HPDE6-E6E7 (cell line): Measurements from ENCODE around the gene ITIH3.

ENCODE experiments used
- DNase-seq: peaks from one replicate; pipeline ENCODE4 v3.0.0; 2011; ENCODE audit warnings: missing footprints; ENCODE audit errors: extremely low spot score

The ITIH3 gene

DNA sequence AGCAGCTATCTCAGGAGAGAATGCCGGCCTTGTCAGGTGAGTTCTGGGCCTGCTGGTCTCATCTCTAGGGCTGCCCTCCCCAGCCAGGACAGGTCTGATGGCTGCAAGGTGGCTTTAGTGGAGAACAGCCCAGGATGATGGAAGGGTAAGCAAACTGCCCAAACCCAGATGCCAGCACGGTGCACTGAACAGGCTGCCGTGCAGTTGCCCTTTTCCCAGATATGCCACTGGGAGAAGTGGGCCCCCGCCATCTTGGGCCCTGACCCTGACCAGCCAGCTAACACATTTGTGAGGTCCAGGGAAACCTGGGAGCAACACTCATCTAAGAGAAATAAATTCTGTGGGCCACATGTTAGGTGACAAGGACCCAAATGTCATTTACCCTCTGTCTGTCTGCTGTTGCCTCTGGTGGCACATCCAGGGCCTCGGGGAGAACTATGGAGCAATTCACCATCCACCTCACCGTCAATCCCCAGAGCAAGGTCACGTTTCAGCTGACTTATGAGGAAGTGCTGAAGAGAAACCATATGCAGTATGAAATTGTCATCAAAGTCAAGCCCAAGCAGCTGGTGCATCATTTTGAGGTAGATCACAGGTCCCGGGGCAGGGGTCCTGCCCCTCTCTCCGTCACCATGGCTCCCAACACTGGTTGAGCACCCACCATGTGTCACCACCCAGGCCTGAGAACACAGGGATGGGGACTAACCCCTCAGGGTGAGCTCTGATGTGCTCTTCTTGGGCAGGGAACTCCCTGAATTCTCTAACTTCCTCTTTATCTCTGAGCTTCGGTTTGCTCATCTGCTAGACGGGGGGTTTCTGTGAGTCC lies 15.4 kb upstream of the ITIH3 start:
- DNase-seq = no peak

DNA sequence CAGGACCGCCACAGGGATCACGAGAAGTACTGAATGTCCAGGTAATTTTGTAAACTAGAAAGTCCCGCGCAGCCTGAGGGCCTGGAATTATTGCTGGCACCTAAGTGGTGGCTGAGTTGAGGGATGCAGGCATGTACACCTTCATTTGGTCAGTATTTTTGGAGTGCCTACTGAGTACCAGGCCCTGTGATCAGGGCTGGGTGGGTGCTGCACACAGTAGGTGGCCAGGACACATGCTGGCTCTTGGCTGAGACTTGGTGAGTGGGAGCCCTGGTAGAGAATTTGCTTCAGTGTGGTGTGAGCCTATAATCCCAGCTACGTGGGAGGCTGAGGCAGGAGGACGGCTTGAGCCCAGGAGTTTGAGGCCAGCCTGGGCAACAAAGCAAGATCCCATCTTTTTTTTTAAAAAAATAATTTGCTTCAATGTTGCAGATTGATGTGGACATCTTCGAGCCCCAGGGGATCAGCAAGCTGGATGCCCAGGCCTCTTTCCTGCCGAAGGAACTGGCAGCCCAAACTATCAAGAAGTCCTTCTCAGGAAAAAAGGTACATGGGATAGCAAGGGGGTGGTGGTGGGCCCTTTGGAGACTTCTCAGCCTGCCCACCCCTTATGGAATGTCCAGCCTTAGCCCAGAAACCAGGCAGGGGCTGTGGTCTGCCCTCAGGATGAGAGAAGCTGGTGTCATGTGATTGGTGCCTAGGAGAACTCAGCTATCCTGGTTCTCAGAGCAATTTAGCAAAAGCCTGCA lies 14.6 kb upstream of the ITIH3 start:
- no peak for DNase-seq

DNA sequence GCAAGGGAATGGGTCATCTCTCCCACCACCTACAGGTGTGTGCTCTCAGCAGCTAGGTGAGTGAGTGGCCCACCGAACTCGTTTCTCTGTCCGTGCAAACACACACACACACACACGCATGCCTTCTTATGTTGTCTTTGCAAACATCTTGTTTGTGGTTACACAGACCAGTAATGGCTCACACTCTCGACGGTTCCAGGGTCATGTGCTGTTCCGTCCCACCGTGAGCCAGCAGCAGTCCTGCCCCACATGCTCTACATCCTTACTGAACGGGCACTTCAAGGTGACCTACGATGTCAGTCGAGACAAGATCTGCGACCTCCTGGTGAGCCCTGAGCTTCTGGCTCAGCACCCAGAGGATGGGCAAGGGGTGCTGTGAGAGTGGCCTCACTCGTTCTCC lies 12.9 kb upstream of the ITIH3 start:
- no peak for DNase-seq

DNA sequence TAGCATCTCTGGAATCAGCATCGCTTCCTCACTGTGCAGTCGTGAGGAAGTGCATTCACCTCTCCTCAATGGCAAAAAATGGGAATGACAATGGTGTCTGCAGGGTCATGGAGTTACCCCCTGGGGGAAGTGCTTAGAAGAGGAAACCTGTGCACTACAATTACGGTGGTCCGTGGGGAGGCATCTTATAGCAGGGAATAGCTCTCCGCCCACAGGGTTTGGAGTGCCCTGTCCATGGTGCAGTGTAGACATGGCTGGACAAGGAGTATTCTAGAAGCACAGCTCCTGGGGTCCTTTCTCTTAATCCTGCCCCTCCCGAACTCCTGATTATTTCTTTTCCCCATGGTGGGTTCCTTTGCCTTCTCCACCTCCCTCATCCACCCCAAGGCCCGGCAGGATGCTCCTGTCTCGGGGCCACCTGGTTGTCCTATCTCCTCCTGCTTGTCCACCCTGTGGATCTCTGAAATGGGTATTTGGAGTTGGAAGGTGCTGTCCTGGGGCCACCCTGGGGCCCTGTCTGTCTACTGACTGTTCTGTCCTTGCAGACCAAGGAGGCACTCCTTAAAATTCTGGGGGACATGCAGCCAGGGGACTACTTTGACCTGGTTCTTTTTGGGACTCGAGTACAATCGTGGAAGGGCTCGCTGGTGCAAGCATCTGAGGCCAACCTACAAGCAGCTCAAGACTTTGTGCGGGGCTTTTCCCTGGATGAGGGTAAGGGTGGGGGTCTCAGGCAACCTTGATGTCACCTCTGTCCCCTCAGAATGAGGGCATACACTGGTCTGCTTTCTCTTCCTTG lies 12.0 kb upstream of the ITIH3 start:
- no peak for DNase-seq

DNA sequence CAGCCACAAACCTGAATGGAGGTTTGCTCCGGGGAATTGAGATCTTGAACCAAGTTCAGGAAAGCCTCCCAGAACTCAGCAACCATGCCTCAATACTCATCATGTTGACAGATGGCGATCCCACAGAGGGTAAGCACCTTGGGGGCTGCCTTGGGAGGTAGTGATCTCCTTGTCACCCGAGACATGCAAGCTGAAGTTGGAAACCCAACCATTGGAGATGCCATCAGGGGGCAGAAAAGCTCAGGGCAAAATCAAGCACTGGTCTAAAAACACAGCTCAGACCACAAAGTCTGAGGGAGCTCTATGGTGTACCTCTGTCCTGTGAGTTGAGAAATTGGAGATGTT lies 11.4 kb upstream of the ITIH3 start:
- no peak for DNase-seq

DNA sequence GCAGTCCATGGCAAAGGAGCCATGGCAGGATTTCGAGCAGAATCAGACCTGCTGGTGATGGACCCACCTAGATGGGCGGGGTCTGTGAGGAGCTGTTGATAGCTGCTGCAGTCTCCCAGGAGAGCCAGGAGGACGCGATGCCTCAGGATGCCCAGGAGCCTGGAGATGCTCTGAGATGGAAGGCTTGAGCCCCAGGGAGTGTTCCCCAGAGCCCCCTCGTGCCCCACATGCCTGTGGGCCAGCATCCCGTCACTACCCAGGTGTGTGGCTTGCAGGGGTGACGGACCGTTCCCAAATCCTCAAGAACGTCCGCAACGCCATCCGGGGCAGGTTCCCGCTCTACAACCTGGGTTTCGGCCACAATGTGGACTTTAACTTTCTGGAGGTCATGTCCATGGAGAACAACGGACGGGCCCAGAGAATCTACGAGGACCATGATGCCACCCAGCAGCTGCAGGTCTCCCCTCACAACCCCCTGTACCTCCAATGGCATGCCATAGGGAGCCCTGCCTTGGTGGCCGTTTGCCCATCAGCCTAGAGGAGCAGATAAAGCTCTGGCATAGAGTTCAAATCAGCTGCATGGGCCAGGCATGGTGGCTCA lies 10.5 kb upstream of the ITIH3 start:
- DNase-seq = no peak

DNA sequence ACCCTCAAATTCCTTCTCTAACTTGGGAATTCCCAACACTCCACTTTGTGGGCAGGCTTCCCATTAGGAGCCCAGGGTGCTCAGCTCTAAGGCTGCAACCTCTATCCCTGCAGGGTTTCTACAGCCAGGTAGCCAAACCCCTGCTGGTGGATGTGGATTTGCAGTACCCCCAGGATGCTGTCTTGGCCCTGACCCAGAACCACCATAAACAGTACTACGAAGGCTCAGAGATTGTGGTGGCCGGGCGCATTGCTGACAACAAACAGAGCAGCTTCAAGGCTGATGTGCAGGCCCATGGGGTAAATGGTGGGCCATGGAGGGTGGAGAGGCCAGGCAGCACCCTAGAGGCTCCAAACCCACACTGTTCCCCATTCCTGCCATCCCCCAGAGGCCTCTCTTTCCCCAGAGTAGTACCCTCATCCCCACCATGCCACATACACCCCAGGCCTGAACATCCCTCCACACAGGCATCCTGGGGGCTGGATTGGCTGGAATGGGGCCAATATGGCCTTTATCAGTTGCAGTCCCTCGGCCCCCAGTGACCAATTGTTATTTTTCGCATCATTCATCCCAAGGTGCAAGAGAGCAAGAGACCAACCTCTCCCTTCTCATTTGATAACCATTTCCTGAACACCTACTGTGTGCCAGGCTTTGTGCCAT lies 9.5 kb upstream of the ITIH3 start:
- DNase-seq = no peak

DNA sequence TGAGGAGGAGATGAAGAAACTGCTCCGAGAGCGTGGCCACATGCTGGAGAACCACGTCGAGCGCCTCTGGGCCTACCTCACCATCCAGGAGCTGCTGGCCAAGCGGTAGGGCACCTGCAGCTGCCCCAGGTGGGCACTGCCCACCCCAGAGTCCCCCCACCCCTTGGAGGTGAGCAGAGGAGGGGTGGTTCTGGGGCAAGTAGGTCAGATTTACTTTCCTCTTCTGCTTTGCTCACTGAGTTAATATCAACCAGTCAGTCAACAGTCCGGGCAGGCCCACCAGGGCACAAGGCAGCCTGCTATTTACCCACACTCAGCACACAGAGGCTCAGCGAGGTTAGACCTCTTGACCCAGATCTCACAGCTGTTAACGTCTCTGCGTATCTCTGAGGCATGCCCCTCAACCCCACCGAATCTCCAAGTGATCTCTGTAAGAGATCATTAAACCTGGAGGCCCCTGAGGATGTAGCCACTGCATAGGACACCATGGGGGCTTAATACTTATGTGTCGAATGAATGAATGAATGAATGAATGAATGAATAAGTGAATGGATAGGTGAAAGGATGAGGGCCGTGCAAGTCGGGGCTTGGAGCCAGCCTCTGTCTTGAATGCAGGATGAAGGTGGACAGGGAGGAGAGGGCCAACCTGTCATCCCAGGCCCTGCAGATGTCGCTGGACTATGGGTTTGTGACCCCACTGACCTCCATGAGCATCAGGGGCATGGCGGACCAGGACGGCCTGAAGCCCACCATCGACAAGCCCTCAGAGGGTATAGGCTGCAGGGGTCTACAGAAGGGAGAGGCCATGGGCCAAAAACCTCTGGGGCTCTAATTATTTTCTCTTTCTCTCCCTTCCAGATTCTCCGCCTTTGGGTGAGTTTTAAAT lies 8.0 kb upstream of the ITIH3 start:
- DNase-seq = no peak

DNA sequence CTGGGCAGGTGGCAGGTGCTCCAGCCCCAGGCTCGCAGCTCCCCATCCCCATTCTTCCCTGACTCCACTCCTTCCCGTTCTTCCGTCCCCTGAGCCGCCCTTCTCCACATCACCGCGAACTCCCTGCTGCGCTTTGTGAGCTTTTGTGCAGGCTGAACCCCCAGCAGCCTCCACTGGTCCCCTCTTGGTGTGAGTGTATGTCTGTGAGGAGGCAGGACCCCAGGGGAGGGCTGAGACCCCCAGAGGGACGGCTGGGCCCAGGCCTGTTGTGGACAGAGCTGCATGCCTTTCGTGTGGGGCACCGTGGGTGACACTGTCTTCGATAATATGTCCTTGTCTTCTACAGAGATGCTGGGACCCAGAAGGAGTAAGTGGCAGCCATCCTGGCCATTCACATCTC lies 7.3 kb upstream of the ITIH3 start:
- DNase-seq = no peak

DNA sequence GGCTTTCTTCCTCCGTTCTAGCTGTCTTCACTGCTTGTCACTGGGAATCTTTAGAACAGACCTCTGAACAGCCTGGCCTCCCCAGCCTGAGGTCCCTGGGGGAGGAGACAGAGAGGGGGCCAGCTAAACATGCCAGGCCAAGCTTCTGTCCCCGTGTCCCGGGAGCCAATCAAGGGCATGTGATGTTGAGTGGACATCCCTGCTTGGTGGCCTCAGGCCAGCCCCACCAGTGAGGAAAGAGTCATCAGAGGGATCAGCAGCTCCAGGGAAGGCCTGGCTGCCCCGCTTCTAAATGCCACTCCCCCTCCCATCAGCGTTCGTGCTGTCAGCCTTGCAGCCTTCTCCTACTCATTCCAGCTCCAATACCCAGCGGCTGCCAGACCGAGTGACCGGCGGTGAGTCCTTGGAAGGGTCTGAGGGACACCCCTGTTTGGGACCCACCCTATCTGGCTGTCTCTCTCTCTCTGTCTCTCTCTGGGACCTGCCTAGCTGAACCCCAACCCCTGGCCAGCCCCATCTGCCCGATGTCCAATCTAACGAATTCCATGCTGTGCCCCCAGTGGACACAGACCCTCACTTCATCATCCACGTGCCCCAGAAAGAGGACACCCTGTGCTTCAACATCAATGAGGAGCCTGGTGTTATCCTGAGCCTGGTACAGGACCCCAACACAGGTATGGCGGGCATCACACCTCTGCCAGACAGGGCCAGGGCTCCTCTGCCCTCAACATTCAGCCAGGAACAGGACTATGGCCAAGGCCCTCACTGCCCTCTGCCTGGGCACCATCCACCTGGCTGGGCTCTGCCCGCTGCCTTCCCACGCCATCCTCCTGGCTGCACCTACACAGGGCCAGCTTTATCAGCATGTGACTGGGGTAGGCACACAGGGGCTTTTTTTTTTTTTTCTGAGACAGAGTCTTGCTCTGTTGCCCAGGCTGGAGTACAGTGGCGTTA lies 6.6 kb upstream of the ITIH3 start:
- DNase-seq = no peak

DNA sequence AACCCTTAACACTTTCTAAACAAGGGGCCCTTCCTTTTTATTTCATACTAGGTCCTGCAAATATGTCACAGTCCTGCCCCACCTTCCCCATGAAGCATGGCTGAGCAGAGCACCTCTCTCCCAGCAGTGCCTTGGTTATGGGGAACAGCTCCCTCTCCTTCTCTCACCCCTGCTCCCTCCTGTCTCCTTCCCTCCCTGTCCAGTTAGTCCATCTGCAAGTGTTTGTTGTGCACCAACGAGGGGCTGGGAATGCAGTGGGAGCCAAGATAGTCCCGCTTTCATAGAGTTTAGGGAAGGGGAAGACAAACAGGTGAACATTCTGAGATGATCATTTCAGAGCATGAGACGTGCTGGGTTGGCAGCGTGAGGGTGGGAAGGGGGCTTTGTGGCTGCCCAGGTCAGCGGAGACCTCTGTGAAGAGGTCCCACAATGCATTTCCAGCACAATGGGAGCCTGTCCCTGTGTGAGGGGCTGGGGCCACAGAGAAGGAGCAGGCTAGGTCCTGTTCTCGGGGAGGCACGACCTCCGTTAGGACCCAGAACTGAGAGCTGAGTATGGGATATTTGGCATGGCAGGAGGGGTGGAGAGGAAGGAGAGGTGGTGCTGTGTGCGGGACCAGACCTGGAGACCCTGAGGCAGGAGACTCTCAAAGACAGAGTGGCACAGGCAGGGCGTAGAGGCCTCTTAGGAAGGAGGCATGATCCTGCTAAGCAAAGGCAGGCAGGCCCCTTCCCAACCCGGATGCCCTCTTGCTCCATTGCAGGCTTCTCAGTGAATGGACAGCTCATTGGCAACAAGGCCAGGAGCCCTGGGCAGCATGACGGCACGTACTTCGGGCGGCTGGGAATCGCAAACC lies 5.5 kb upstream of the ITIH3 start:
- DNase-seq = no peak

DNA sequence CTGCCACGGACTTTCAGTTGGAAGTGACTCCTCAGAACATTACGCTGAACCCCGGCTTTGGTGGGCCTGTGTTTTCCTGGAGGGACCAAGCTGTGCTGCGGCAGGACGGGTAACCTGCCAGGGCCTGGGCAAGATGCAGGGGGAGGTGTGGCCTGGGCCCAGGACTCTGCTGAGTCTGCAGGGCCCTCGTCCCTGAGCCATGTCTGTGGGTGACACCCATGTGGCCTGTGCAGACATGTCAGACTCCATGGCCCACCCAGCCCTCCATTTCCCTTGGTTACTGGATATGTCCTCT lies 4.9 kb upstream of the ITIH3 start:
- DNase-seq = no peak

DNA sequence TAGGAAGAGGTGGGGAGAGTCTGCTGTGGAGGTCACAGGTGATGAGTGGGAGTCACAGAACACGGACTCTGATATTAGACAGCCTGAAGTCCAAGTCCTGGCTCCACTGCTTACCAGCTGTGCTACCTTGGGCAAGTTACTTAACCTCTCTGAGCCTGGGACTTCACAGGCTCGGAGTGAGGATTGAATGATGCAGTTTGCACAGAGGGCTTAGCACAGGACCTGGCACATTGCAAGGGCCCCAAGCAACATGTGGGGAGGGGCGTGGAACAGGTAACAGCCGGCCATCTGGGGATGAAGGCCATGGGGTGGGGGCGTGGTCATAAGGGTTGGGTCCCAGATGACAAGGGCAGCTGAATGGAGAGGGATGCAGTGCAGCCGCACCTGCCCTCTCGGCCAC lies 4.3 kb upstream of the ITIH3 start:
- no peak for DNase-seq

DNA sequence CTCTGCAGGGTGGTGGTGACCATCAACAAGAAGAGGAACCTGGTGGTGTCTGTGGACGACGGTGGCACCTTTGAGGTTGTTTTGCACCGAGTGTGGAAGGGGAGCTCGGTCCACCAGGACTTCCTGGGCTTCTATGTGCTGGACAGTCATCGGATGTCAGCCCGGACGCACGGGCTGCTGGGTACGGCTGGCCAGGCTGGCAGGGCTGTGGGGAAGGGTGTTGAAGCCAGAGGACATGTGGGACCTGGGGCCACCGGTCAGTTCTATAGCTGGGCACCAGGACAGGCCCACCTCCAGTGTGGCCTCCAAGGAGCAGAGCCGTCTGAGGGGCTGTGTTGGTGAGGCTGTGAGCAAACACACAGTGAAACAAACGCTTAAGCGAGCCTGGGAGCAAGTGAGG lies 3.9 kb upstream of the ITIH3 start:
- DNase-seq = no peak

DNA sequence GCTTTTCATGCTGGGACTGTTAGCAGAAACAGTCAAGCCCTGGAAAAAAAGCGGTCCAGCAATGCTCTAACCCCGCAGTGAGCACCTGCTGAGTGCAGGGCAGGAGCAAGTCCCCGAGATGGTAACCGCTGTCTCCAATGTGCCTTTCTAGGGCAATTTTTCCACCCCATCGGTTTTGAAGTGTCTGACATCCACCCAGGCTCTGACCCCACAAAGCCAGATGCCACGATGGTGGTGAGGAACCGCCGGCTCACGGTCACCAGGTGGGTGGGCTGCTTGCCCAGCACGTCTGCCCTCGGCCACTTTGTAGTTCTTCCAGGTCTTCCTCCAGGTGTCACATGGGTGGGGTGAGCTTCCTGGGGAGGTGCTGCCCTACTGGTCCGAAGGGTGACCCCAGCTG lies 3.2 kb upstream of the ITIH3 start:
- no peak for DNase-seq

DNA sequence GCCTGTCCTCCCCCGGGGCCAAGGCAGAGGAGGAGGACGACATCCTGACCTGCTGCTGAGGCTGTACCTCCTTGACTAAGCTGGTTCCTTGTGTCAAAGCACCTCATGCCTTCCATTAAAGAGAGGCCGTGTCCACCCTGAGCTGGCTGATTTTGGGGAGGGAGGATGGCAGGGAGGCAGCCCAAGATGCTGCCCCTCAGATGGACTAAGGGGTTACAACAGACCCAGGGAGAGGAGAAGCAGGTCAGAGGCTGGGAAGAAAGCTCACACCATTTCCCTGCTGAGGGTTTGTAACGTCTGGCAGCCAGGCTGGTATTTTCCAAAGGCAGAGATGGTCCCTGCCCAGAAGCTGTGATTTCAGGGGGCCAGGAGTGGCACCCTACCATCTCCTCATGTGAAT lies 2.7 kb upstream of the ITIH3 start:
- DNase-seq = no peak

DNA sequence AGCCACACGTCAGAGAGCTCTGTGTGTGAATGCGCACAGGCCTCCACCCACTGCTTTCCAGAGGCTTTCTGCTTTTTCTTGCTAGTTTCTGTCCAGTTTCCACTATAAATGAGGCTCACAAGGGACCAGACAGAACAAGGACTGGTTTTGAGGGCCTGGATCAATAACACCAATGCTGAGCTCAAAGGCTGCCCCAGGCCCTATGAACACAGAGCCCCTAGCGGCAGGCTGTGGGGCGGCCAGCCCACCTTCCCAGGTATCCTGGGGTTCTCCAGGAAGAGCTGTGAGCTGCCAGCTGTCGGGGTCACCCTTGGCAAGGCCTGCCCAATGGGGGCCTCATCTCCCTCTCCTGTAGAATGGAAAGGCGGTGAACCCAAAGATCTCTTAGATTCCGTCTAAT lies 2.2 kb upstream of the ITIH3 start:
- DNase-seq = no peak

DNA sequence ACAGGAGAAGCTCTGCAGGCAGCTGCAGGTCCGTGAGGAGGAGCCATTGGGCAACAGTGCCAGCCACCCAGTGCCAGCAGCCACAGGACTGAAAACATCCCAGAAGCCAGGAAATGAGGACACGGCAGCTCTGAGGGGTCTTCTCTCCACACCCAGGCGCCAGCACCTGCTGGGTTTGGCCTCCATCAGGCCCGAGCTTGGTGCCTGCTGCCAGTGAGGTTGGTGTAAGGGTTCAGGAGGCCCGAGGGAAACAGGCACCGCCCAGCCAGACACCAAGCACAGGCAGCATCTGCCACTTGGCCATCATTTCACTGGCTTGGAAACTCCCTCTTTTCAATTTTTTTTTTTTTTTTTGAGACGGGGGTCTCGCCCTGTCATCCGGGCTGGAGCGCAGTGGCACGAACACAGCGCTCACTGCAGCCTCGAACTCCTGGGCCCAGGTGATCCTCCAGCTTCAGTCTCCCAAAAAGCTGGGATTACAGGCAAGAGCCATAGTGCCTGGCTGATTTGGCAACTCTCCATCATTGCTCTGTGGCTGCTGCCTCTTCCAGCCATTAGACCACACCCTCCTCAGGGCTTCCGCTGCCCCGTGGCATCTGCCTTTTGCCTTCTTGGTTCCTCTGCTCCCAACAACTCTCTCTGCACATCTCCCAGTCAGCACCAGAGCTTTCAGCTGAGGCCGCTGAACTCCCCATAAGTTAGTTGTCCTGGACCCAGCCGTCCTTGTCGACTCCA lies 1.5 kb upstream of the ITIH3 start:
- no peak for DNase-seq
